MM.1S (cell line): ENCODE results near the gene FGR.

Experiments
- DNase-seq: peaks from one replicate; pipeline ENCODE4 v3.0.0-alpha.2; 2015
- H2AFZ ChIP-seq: fragments of 300-600 bp; sonication (generic); 2 replicates; pipeline ENCODE4 v1.6.0; 2016; ENCODE audit warnings: antibody characterized with exemption, low read length
- H3F3A ChIP-seq: fragments of 300-600 bp; sonication (generic); 2 replicates; pipeline ENCODE4 v1.6.1; 2016; ENCODE audit warnings: mild to moderate bottlenecking, antibody characterized with exemption, low read length, moderate library complexity, mixed read lengths; ENCODE audit not compliant: insufficient read depth
- H3K27ac ChIP-seq: fragments of 300-600 bp; sonication (generic); 2 replicates; pipeline ENCODE4 v1.5.1; 2016; ENCODE audit warnings: mild to moderate bottlenecking, low read length
- H3K27me3 ChIP-seq: fragments of 300-600 bp; sonication (generic); replicated peaks from 2 replicates; pipeline ENCODE4 v1.6.0; 2016; ENCODE audit warnings: low read length; ENCODE audit not compliant: insufficient read depth
- H3K36me3 ChIP-seq: fragments of 300-600 bp; sonication (generic); replicated peaks from 2 replicates; pipeline ENCODE4 v1.6.1; 2016; ENCODE audit warnings: mild to moderate bottlenecking, low read length, mixed read lengths; ENCODE audit not compliant: insufficient read depth
- H3K4me1 ChIP-seq: fragments of 300-600 bp; sonication (generic); 2 replicates; pipeline ENCODE4 v1.6.1; 2016; ENCODE audit warnings: low read length, mixed read lengths
- H3K4me2 ChIP-seq: fragments of 300-600 bp; sonication (generic); 2 replicates; pipeline ENCODE4 v1.6.0; 2016; ENCODE audit warnings: low read depth, low read length
- H3K4me3 ChIP-seq: fragments of 300-600 bp; sonication (generic); 2 replicates; pipeline ENCODE4 v1.5.1; 2016; ENCODE audit warnings: low read length, mixed read lengths
- H3K79me2 ChIP-seq: fragments of 300-600 bp; sonication (generic); 2 replicates; pipeline ENCODE4 v1.6.1; 2016; ENCODE audit warnings: mixed run types, low read length, mixed read lengths
- H3K9ac ChIP-seq: fragments of 300-600 bp; sonication (generic); 2 replicates; pipeline ENCODE4 v1.6.1; 2016; ENCODE audit warnings: low read length, mixed read lengths
- H3K9me2 ChIP-seq: fragments of 300-600 bp; sonication (generic); replicated peaks from 2 replicates; pipeline ENCODE4 v1.6.1; 2016; ENCODE audit warnings: mild to moderate bottlenecking, low read length, mixed read lengths; ENCODE audit not compliant: insufficient read depth
- H3K9me3 ChIP-seq: fragments of 300-600 bp; sonication (generic); replicated peaks from 2 replicates; pipeline ENCODE4 v1.6.1; 2016; ENCODE audit warnings: mild to moderate bottlenecking, low read length, mixed read lengths; ENCODE audit not compliant: insufficient read depth
- H4K20me1 ChIP-seq: fragments of 300-600 bp; sonication (generic); 2 replicates; pipeline ENCODE4 v1.6.1; 2016; ENCODE audit warnings: mild to moderate bottlenecking, low read length, moderate library complexity, mixed read lengths; ENCODE audit not compliant: insufficient read depth
- EZH2 ChIP-seq: fragments of 300-600 bp; sonication (generic); optimal IDR thresholded peaks from 2 replicates; pipeline ENCODE3; 2017; ENCODE audit warnings: low read depth, mild to moderate bottlenecking, antibody characterized with exemption, low read length, mixed read lengths
- EZH2phosphoT487 ChIP-seq: fragments of 300-600 bp; sonication (generic); IDR thresholded peaks from 2 replicates; pipeline ENCODE4 v1.6.1; 2018; ENCODE audit warnings: antibody characterized with exemption, low read length
- TF ChIP-seq, protein P1 (sequence below): fragments of 300-600 bp; sonication (generic); IDR thresholded peaks from 2 replicates; pipeline ENCODE4 v1.5.1; 2016; ENCODE audit warnings: antibody characterized with exemption, low read length, mixed read lengths

Gene FGR

DNA sequence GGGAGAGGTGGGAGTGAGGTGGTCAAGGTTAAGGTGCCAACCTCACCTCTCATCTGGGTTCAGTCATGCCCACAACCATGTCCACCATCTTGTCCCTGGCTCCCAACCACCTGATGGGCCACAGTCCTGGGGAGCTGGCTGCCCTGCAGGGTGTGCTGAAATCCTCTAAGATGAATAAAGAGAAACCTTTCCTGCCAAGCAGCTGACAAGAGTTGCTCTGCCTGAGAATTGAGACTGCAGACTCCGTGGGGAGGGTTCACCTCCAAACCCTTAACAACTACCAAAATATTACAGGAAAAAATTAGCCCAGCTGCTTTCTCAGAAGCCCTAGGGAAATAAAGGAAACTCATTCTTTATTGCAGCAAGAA, 15.2 kb upstream of the FGR start:
- Histone ChIP-seq H3K9me3 (no peaks in the 10 kb centered on the region), H3K36me3 (no peaks in the 10 kb centered on the region), H3K4me1 (no peaks in the 10 kb centered on the region), H3K27me3 (no peaks in the 10 kb centered on the region), H3K9me2 (no peaks in the 10 kb centered on the region), H3F3A (no peaks in the 10 kb centered on the region), H3K4me2 (no peak overlapping the region), H3K79me2 (no peaks in the 10 kb centered on the region), H2AFZ (no peak overlapping the region), H3K4me3 (no peak overlapping the region), H4K20me1 (no peaks in the 10 kb centered on the region), H3K9ac (no peak overlapping the region), H3K27ac (no peak overlapping the region)
- no peak for DNase-seq
- TF ChIP-seq, protein P1, sequence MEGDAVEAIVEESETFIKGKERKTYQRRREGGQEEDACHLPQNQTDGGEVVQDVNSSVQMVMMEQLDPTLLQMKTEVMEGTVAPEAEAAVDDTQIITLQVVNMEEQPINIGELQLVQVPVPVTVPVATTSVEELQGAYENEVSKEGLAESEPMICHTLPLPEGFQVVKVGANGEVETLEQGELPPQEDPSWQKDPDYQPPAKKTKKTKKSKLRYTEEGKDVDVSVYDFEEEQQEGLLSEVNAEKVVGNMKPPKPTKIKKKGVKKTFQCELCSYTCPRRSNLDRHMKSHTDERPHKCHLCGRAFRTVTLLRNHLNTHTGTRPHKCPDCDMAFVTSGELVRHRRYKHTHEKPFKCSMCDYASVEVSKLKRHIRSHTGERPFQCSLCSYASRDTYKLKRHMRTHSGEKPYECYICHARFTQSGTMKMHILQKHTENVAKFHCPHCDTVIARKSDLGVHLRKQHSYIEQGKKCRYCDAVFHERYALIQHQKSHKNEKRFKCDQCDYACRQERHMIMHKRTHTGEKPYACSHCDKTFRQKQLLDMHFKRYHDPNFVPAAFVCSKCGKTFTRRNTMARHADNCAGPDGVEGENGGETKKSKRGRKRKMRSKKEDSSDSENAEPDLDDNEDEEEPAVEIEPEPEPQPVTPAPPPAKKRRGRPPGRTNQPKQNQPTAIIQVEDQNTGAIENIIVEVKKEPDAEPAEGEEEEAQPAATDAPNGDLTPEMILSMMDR: no peak
- TF ChIP-seq EZH2phosphoT487: no peak
- no peak for TF ChIP-seq EZH2

DNA sequence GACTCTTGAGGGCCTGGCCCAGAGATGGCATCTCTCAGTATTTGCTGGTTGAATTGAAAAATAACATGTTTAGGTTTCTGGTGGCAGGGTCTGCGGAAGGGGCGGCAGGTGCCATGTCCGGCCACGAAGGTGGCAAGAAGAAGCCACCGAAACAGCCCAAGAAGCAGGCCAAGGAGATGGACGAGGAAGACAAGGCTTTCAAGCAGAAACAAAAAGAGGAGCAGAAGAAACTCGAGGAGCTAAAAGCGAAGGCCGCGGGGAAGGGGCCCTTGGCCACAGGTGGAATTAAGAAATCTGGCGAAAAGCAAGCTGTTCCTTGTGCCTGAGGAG, 14.3 kb upstream of the FGR start:
- H3F3A ChIP-seq: no peaks in the 10 kb centered on the region
- no peak overlapping the region for H3K27ac ChIP-seq
- no peak for TF ChIP-seq EZH2
- TF ChIP-seq, protein P1: no peak
- no peak for TF ChIP-seq EZH2phosphoT487
- no peaks in the 10 kb centered on the region for H3K27me3 ChIP-seq
- H3K36me3 ChIP-seq: no peaks in the 10 kb centered on the region
- H3K9me3 ChIP-seq: no peaks in the 10 kb centered on the region
- H3K9ac ChIP-seq: no peak overlapping the region
- no peak overlapping the region for H3K4me2 ChIP-seq
- no peaks in the 10 kb centered on the region for H3K4me1 ChIP-seq
- no peaks in the 10 kb centered on the region for H3K9me2 ChIP-seq
- no peaks in the 10 kb centered on the region for H4K20me1 ChIP-seq
- no peak for DNase-seq
- no peak overlapping the region for H2AFZ ChIP-seq
- H3K4me3 ChIP-seq: no peak overlapping the region
- H3K79me2 ChIP-seq: no peaks in the 10 kb centered on the region

DNA sequence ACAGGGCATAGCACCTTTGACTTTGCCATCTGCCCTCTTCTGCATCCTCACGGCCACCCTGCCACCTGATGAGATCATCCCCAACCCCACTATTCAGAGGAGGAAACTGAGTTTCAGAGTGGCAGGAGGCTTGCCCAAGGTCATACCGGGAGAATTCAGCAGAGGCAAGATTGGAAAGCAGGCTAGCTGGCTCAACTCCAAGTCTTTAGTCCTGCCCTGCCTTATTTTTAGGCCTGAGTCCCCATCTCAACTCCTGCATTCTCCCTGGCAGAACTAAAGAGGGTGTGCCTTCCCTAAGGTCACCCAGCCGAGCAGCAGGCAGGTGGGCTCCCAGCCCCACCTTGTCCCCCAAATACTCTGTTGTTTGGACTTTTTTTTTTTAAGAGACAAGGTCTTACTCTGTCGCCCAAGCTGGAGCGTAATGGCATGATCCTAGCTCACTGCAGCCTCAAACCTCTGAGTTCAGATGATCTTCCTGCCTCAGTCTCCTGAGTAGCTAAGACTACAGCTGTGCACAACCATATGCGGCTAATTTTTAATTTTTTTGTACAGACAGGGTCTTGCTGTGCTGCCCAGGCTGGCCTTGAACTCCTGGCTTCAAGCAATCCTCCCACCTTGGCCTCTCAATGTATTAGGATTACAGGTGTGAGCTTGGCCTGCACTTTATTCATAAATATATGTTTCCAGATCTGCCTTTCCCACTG, 13.8 kb upstream of the FGR start:
- H3F3A ChIP-seq: no peaks in the 10 kb centered on the region
- no peaks in the 10 kb centered on the region for H3K36me3 ChIP-seq
- no peaks in the 10 kb centered on the region for H3K79me2 ChIP-seq
- H3K4me2 ChIP-seq: no peak overlapping the region
- H3K4me3 ChIP-seq: no peak overlapping the region
- no peak overlapping the region for H3K27ac ChIP-seq
- H3K9me2 ChIP-seq: no peaks in the 10 kb centered on the region
- no peaks in the 10 kb centered on the region for H3K4me1 ChIP-seq
- H4K20me1 ChIP-seq: no peaks in the 10 kb centered on the region
- no peak overlapping the region for H2AFZ ChIP-seq
- TF ChIP-seq, protein P1: no peak
- TF ChIP-seq EZH2phosphoT487 (no peak), EZH2 (no peak)
- no peaks in the 10 kb centered on the region for H3K27me3 ChIP-seq
- no peaks in the 10 kb centered on the region for H3K9me3 ChIP-seq
- DNase-seq: no peak
- H3K9ac ChIP-seq: no peak overlapping the region
